IMR-90 (cell line): ENCODE data around the gene TOR1AIP2. TPM values are rescaled to one million over a fixed set of nuclear protein-coding genes. Genes with fewer than 3 reads are reported as not detected.

Source experiments
- ATAC-seq: fragments of 200-7000 bp; cut with Tn5 transposase; 2 replicates; pipeline ENCODE4 v1.9.1; 2020; ENCODE audit warnings: low read depth, mild to moderate bottlenecking, moderate library complexity
- BruUV-seq: library from RNA; stranded (reverse); fragments of 400-500 nt; replicated peaks from 2 replicates; lab custom pipeline; 2021; lab: Mats Ljungman, UMichigan
- CTCF ChIA-PET: fragments of 300-600 bp; formaldehyde crosslinking; extraction: SDS; loops from one replicate; lab custom pipeline; 2021; ENCODE audit warnings: antibody characterized with exemption; lab: Yijun Ruan, JAX
- POLR2A ChIA-PET: fragments of 300-600 bp; sonication (Branson Sonifier 250); formaldehyde crosslinking; loops from one replicate; lab custom pipeline; 2022; ENCODE audit warnings: antibody characterized with exemption; ENCODE audit not compliant: unreplicated experiment; lab: Charles Lee
- DNase-seq: peaks from one replicate; pipeline ENCODE4 v3.0.0; 2013
- H2AFZ ChIP-seq: replicated peaks from 2 replicates; pipeline ENCODE3; 2013; ENCODE audit warnings: low read length, mild to moderate bottlenecking; ENCODE audit not compliant: poor library complexity
- H2AK5ac ChIP-seq: 2 replicates; pipeline ENCODE4 v1.6.1; 2013; ENCODE audit warnings: low read depth, low read length, inconsistent platforms
- H2AK9ac ChIP-seq: replicated peaks from 2 replicates; pipeline ENCODE3; 2013; ENCODE audit warnings: mild to moderate bottlenecking, low read depth, low read length, moderate library complexity; ENCODE audit not compliant: poor library complexity
- H2BK120ac ChIP-seq: 2 replicates; pipeline ENCODE4 v1.6.1; 2013; ENCODE audit warnings: low read depth, low read length, inconsistent platforms
- H2BK15ac ChIP-seq: 3 replicates; pipeline ENCODE4 v1.6.1; 2013; ENCODE audit warnings: low read depth, low read length, inconsistent platforms
- H2BK20ac ChIP-seq: 2 replicates; pipeline ENCODE4 v1.6.1; 2013; ENCODE audit warnings: low read depth, mild to moderate bottlenecking, inconsistent platforms, low read length, moderate library complexity
- H2BK5ac ChIP-seq: 2 replicates; pipeline ENCODE4 v1.6.1; 2013; ENCODE audit warnings: mild to moderate bottlenecking, low read depth, low read length, inconsistent platforms; ENCODE audit not compliant: poor library complexity, severe bottlenecking
- H3K14ac ChIP-seq: replicated peaks from 2 replicates; pipeline ENCODE4 v1.6.1; 2013; ENCODE audit warnings: low read depth, low read length, inconsistent platforms
- H3K18ac ChIP-seq: 2 replicates; pipeline ENCODE4 v1.6.1; 2013; ENCODE audit warnings: low read depth, low read length, control low read depth
- H3K23ac ChIP-seq: 2 replicates; pipeline ENCODE4 v1.6.1; 2013; ENCODE audit warnings: low read depth, low read length, inconsistent platforms
- H3K27ac ChIP-seq: 2 replicates; pipeline ENCODE4 v1.5.1; 2013; ENCODE audit warnings: mild to moderate bottlenecking, control low read depth, low read length; ENCODE audit not compliant: insufficient read depth
- H3K27me3 ChIP-seq: 2 replicates; pipeline ENCODE4 v1.6.1; 2013; ENCODE audit warnings: low read length; ENCODE audit not compliant: control insufficient read depth, insufficient read depth
- H3K36me3 ChIP-seq: 2 replicates; pipeline ENCODE4 v1.6.1; 2013; ENCODE audit warnings: low read length, mixed read lengths; ENCODE audit not compliant: control insufficient read depth, insufficient read depth
- H3K4ac ChIP-seq: 2 replicates; pipeline ENCODE4 v1.6.1; 2013; ENCODE audit warnings: low read depth, low read length, inconsistent platforms
- H3K4me1 ChIP-seq: 2 replicates; pipeline ENCODE4 v1.6.1; 2013; ENCODE audit warnings: low read length, mixed read lengths; ENCODE audit not compliant: control insufficient read depth, insufficient read depth
- H3K4me2 ChIP-seq: 2 replicates; pipeline ENCODE4 v1.6.1; 2013; ENCODE audit warnings: low read depth, mild to moderate bottlenecking, control low read depth, low read length, moderate library complexity
- H3K4me3 ChIP-seq: 2 replicates; pipeline ENCODE4 v1.5.1; 2013; ENCODE audit warnings: low read depth, mild to moderate bottlenecking, control low read depth, low read length, moderate library complexity; ENCODE audit not compliant: insufficient read depth
- H3K56ac ChIP-seq: 2 replicates; pipeline ENCODE4 v1.6.1; 2013; ENCODE audit warnings: low read length, inconsistent platforms; ENCODE audit not compliant: insufficient read depth; ENCODE audit errors: extremely low read depth
- H3K79me1 ChIP-seq, 2 experiments: 2 replicates each; pipeline ENCODE4 v1.6.1; 2013; ENCODE audit warnings: low read length in 2 of 2, inconsistent platforms in 1 of 2, low read depth in 1 of 2
- H3K9ac ChIP-seq: 2 replicates; pipeline ENCODE4 v1.6.1; 2013; ENCODE audit warnings: low read depth, low read length, control low read depth
- H3K9me1 ChIP-seq: 2 replicates; pipeline ENCODE4 v1.6.1; 2013; ENCODE audit warnings: low read length, inconsistent platforms; ENCODE audit not compliant: insufficient read depth
- H3K9me3 ChIP-seq: 2 replicates; pipeline ENCODE4 v1.6.1; 2013; ENCODE audit warnings: low read length; ENCODE audit not compliant: control insufficient read depth, insufficient read depth
- H4K20me1 ChIP-seq: 2 replicates; pipeline ENCODE4 v1.6.1; 2013; ENCODE audit warnings: low read length, inconsistent platforms; ENCODE audit not compliant: insufficient read depth
- H4K5ac ChIP-seq: 2 replicates; pipeline ENCODE4 v1.6.1; 2013; ENCODE audit warnings: mild to moderate bottlenecking, low read depth, low read length, control low read depth
- H4K8ac ChIP-seq, 2 experiments: 2 replicates each; pipeline ENCODE4 v1.6.1; 2013; ENCODE audit warnings: low read depth in 2 of 2, low read length in 2 of 2, control low read depth in 1 of 2, inconsistent platforms in 1 of 2
- H4K91ac ChIP-seq: 2 replicates; pipeline ENCODE4 v1.6.1; 2013; ENCODE audit warnings: low read depth, low read length, inconsistent platforms; ENCODE audit not compliant: insufficient read depth
- BHLHE40 ChIP-seq: fragments of 150-350 bp; IDR thresholded peaks from 2 replicates; pipeline ENCODE4 v1.6.1; 2016; ENCODE audit warnings: mild to moderate bottlenecking, low read depth, low read length
- CTCF ChIP-seq: conservative IDR thresholded peaks from 2 replicates; pipeline ENCODE4 v1.5.1; 2012; ENCODE audit warnings: mild to moderate bottlenecking, low read depth, low read length, improper control_type of control experiment
- FOS ChIP-seq: fragments of 150-350 bp; IDR thresholded peaks from 2 replicates; pipeline ENCODE4 v1.6.1; 2016; ENCODE audit warnings: low read depth, low read length
- MXI1 ChIP-seq: IDR thresholded peaks from 2 replicates; pipeline ENCODE4 v1.6.1; 2012; ENCODE audit warnings: low read depth, mild to moderate bottlenecking, low read length, moderate library complexity, borderline replicate concordance
- RCOR1 ChIP-seq: IDR thresholded peaks from 2 replicates; pipeline ENCODE4 v1.6.1; 2012; ENCODE audit warnings: mild to moderate bottlenecking, low read length, improper control_type of control experiment; ENCODE audit not compliant: insufficient replicate concordance
- WGBS, 2 experiments: methylation state at CpG; one replicate each; pipeline versions ENCODE4 v1.1.5 to v1.1.7; 2013; ENCODE audit warnings: missing lambda C conversion rate in 2 of 2; ENCODE audit not compliant: insufficient read length in 1 of 2; ENCODE audit errors: extremely low coverage in 2 of 2; 5-methylcytosine and 5-hydroxymethylcytosine counted together
- dilution Hi-C: fragments of 300-500 bp; cut with HindIII; formaldehyde crosslinking; loops from one replicate; pipeline ENCODE4 v1.14.3; 2018; ENCODE audit warnings: low sequenced_read_pairs; ENCODE audit not compliant: unreplicated experiment
- in situ Hi-C: fragments of 300-500 bp; cut with MboI; formaldehyde crosslinking; loops from 3 replicates; pipeline ENCODE4 v1.14.3; 2019; ENCODE audit warnings: low sequenced_read_pairs, inconsistent platforms, mixed read lengths
- intact Hi-C: fragments of 100-400 bp; cut with micrococcal nuclease; formaldehyde crosslinking; loops from 2 replicates; pipeline ENCODE4 v1.10.0; 2022
- polyA plus RNA-seq, 3 experiments: library from polyadenylated mRNA; depleted of rRNA; stranded (reverse); fragments of >200 nt; gene quantifications; 2 replicates each; pipeline ENCODE4 v1.2.3, GENCODE V29; 2012; ENCODE audit warnings: low replicate concordance in 1 of 3
- total RNA-seq: library from RNA; depleted of rRNA; stranded (reverse); fragments of >200 nt; gene quantifications from 2 replicates; pipeline ENCODE4 v1.2.3, GENCODE V29; 2012

Gene TOR1AIP2
- total and polyA plus RNA-seq, 2 of the 4 experiments (the other 2 are of a cell fraction) = 20.7 to 85.0 TPM

GRCh38 chr1:179821524-179821923, 56.1 kb downstream of the TOR1AIP2 start:
- H3K4ac ChIP-seq = no peak overlapping the region
- no peak overlapping the region for H2BK15ac ChIP-seq
- H4K8ac ChIP-seq = no peak overlapping the region
- H3K27me3 ChIP-seq = peaks cover 11% of the 10 kb centered on the region
- H3K4me3 ChIP-seq = no peak overlapping the region
- ATAC-seq (no peak), DNase-seq (no peak)
- no peak overlapping the region for H3K9ac ChIP-seq
- peaks cover 5% of the 10 kb centered on the region; the same call in 1 of the 2 replicates for H3K9me1 ChIP-seq
- dilution Hi-C loops (no loop called here), intact Hi-C loops (no loop called here), in situ Hi-C loops (loop anchor here (25.0 kb wide), 1 partner anchor 584 kb away; the partner anchor contains the start of gene ABL2)
- H3K36me3 ChIP-seq = no peaks in the 10 kb centered on the region
- BruUV-seq = no TSS peak
- no peaks in the 10 kb centered on the region for H3K9me3 ChIP-seq
- no peak overlapping the region for H2BK5ac ChIP-seq
- no peak overlapping the region for H3K27ac ChIP-seq
- no peak overlapping the region for H2BK120ac ChIP-seq
- no peaks in the 10 kb centered on the region for H3K79me1 ChIP-seq
- H4K20me1 ChIP-seq = no peaks in the 10 kb centered on the region
- H3K14ac ChIP-seq = no peak overlapping the region
- H3K56ac ChIP-seq = no peak overlapping the region
- no peak overlapping the region for H2BK20ac ChIP-seq
- no peak overlapping the region for H3K4me2 ChIP-seq
- TF ChIP-seq BHLHE40 (no peak), FOS (no peak), MXI1 (no peak), CTCF (no peak), RCOR1 (no peak)
- no peak overlapping the region for H3K23ac ChIP-seq
- no peak overlapping the region for H2AK5ac ChIP-seq
- peaks cover 15% of the 10 kb centered on the region for H3K4me1 ChIP-seq
- CTCF ChIA-PET = interaction anchor here (1.4 kb wide), 1 partner anchor 12 kb away, joined by 4 read pairs; no protein-coding TSS in a partner anchor
- H4K5ac ChIP-seq = no peak overlapping the region
- no peak overlapping the region for H3K18ac ChIP-seq
- POLR2A ChIA-PET = no interaction called here
- no peak overlapping the region for H4K91ac ChIP-seq
- WGBS, 2 experiments = no CpG with 5 or more reads among the region's 9 CpGs
- no peak overlapping the region for H2AK9ac ChIP-seq
- H2AFZ ChIP-seq = no peak overlapping the region
